ENCODE data around the gene TPSAB1.
"Not testable (repeated sequence)": the region's sequence is repeated elsewhere in the genome, so short reads cannot be mapped to it uniquely, and the experiment has no call there.

The TPSAB1 gene

GRCh38 chr16:1253701-1254364, 13.3 kb downstream of the TPSAB1 start:
- not testable (repeated sequence) for DNase-seq

DNA sequence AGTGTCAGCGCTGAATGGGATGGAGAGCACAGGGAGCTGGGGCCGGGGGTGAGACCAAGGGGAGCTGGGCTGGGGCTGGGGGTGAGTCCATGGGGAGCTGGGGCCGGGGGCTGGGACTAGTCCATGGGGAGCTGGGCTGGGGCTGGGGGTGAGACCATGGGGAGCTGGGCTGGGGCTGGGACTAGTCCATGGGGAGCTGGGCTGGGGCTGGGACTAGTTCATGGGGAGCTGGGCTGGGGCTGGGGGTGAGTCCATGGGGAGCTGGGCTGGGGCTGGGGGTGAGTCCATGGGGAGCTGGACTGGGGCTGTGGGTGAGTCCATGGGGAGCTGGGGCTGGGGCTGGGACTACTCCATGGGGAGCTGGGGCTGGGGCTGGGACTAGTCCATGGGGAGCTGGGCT, 14.3 kb downstream of the TPSAB1 start:
- DNase-seq = not testable (repeated sequence)

GRCh38 chr16:1255276-1256122, 15.0 kb downstream of the TPSAB1 start, which contains the start of gene TPSD1:
TPSD1 (plus strand) TSS chr16:1256069; CDS start chr16:1256281, 212 bp downstream.
- peak; percentile 56 for DNase-seq

DNA sequence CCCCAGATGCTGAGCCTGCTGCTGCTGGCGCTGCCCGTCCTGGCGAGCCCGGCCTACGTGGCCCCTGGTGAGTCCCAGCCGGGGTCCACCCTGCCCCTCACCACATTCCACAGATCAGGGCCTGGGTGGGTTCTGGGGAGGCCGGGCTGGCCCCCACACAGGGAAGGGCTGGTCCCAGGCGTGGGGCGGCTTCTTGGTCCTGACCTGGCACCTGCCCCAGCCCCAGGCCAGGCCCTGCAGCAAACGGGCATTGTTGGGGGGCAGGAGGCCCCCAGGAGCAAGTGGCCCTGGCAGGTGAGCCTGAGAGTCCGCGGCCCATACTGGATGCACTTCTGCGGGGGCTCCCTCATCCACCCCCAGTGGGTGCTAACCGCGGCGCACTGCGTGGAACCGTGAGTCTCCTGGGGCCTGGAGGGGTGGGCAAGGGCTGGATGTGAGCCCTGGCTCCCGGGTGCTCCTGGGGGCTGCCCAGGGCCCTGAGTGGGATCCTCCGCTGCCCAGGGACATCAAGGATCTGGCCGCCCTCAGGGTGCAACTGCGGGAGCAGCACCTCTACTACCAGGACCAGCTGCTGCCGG, 15.9 kb downstream of the TPSAB1 start:
- not testable (repeated sequence) for DNase-seq

GRCh38 chr16:1256874-1257322, 16.4 kb downstream of the TPSAB1 start:
- DNase-seq = no peak

DNA sequence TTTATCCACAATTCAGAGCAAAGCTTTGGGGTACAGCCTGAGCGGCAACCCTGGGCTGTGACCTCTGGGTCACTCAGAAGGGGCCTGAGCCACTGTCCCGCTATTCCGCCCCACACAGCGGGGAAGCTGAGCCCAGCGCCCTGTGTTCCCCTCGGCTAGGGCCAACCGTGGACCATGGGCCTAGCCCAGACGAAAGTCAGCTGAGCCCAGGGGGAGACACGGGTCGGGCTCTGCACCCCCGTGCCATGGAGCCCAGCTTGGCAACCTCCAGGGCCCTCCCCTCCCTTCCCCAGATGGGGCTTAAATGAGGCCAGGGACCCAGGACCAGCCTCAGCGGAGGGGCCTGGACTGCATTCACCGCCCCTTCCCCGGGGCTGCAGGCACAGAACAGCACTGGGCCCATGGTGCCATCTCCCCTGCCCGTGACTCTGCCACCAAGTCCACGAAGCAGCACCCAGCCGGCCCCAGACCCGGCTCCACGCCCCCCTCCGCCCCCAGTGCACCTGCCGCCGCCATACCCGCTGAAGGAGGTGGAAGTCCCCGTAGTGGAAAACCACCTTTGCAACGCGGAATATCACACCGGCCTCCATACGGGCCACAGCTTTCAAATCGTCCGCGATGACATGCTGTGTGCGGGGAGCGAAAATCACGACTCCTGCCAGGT, 17.2 kb downstream of the TPSAB1 start:
- DNase-seq = no peak

- DNase-seq = peak; percentile 44
These were observed 17.7 kb downstream of the TPSAB1 start for GRCh38 chr16:1258225-1258600.

- DNase-seq = peak; percentile 41
These were observed 18.6 kb downstream of the TPSAB1 start for GRCh38 chr16:1258906-1259759.

DNA sequence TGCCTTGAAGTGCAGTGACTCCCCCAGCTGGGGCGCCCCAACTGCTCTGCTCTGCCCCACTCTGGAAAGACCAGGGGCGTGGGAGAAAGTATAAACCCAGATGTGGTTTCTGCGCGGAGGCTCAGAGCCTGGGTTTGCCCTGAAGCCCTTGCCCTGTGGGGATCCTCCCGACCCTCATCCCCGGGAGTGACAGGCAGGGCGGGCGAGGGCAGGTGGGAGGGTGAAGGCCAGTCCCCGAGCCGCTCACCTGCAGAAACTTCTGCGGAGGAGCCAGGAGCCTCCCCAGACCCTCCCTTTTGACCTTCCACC, 19.2 kb downstream of the TPSAB1 start:
- no peak for DNase-seq

DNA sequence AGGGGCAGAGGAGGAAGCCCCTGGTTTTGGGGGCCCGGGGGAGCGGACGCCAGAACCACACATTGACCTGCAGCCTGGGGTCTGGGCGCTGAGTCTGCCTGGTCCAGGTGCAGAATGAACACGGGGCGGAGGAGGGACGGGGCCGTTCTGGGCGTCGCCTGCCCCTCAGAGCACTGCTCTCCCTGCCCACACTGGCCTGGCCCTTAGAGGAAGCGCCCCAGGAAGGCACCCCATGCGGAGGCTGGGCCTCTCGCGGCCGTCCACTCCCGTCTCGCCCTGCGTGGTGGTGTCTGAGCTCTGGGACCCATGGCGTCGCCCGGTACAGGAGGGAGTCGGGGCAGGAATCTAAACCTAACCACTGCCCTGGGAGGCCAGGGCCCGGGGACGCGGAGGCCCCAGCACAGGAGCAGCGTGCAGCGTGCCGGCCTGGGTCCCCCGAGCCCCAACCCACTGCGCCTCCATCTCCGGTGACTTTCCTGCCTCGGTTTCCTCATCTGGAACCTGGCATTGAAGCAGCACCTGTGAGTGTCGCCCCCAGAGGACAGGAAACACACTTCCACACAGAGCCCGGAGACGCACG, 19.7 kb downstream of the TPSAB1 start:
- DNase-seq = no peak

GRCh38 chr16:1261131-1261892, 20.8 kb downstream of the TPSAB1 start:
- DNase-seq = no peak

- no peak for DNase-seq
These were observed 21.8 kb downstream of the TPSAB1 start for GRCh38 chr16:1262210-1262845.

DNA sequence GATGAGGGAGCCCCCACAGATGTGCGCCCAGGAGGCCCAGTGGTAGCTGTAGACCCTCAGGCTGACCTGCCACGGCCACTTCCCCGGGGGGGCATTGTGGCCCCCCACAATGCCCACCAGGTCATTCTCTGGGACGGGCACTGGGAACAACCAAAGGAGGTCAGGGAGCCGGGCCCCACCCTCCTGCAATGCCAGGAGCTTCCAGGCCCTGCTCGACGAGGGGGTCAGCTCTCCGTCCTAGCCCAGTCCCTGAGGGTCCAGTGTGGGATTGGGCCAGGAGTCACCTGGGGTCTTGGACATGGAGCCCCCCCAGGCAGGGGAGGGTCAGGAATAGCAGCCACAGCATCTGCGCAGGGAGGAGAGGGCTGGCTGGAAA, 22.3 kb downstream of the TPSAB1 start:
- DNase-seq = no peak

- DNase-seq = peak; percentile 41
These were observed 23.3 kb downstream of the TPSAB1 start for GRCh38 chr16:1263591-1264344.

DNA sequence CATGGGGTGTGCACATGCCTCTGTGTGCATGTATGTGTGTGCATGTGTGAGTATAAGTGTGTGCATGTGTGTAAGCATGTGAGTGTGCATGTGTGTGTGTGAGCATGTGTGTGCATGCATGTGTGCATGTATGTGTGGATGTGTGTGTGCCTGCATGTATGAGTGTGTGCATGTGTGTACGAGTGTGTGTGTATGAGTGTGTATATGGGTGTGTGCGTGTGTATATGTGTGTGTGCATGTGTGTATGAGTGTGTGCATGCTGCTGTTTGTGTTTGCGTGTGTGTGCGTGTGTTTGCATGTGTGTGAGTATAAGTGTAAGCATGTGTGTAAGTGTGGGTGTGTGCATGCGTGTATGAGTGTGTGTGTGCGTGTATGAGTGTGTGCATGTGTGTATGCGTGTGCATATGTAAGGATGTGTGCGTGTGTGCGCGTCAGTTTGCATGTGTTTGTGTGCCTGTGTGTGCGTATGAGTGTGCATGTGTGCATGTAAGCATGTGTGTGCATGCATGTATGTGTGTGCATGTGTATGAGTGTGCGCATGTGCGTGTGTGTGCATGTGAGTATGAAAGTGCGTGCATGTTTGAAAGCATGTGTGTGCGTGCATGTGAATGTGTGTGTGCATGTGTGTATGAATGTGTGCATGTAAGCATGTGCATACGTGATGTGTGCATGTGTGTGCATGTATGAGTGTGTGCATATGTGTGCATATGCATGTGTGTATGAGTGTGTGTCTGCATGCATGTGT, 24.0 kb downstream of the TPSAB1 start:
- DNase-seq = no peak

- no peak for DNase-seq
These were observed 24.7 kb downstream of the TPSAB1 start for GRCh38 chr16:1265090-1265630.

GRCh38 chr16:1265826-1266225, 25.3 kb downstream of the TPSAB1 start:
- no peak for DNase-seq

GRCh38 chr16:1269418-1269817, 28.9 kb downstream of the TPSAB1 start:
- DNase-seq = not testable (repeated sequence)

DNA sequence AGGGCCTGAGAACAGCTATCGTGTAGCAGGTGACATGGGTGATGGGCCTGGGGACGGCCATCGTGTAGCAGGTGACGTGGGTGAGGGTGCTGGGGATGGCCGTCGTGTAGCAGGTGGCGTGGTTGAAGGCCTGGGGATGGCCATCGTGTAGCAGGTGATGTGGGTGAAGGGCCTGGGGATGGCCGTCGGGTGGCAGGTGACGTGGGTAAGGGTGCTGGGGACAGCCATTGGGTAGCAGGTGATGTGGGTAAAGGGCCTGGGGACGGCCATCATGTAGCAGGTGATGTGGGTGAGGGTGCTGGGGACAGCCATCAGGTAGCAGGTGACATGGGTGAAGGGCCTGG, 30.8 kb downstream of the TPSAB1 start:
- no peak for DNase-seq

Measured in hematopoietic multipotent progenitor cell treated with erythropoietin and hydrocortisone succinate and interleukin-3 and kit ligand, for 4 days (in vitro differentiated cells).